Measurements from ENCODE around the gene PRKACG. TPM values are rescaled to one million over a fixed set of nuclear protein-coding genes. Genes with fewer than 3 reads are reported as not detected.

PRKACG gene
- total and polyA plus RNA-seq, 2 of the 8 experiments (the other 6 are each of a cell fraction or from before 2014, with no cell fraction given) = not detected

- Histone ChIP-seq H4K91ac (replicated peaks; ENCODE audit: insufficient read length, low read length) (no peak overlapping the region), H2AFZ (ENCODE audit: low read length) (no peak overlapping the region), H3K79me2 (ENCODE audit: control insufficient read depth in 1 of 2, insufficient read depth in 2 of 2, low read length in 2 of 2) (no peaks in the 10 kb centered on the region), H3K23me2 (ENCODE audit: low read depth, low read length) (no peaks in the 10 kb centered on the region), H3K18ac (ENCODE audit: extremely low read depth, low read length) (no peak overlapping the region), H3K23ac (ENCODE audit: insufficient read length) (no peak overlapping the region), H2AK5ac (ENCODE audit: low read depth, low read length) (no peak overlapping the region), H3K79me1 (ENCODE audit: low read depth, low read length) (no peaks in the 10 kb centered on the region), H3K4me2 (ENCODE audit: insufficient read depth in 1 of 2, low read depth in 2 of 2, low read length in 2 of 2) (no peak overlapping the region), H3K14ac (ENCODE audit: insufficient read length) (no peak overlapping the region), H3K56ac (replicated peaks; ENCODE audit: insufficient read length, low read depth, low read length) (no peak overlapping the region), H3K27me3 (replicated peaks in 1 of 4; ENCODE audit: control insufficient read depth in 3 of 4, extremely low read depth in 1 of 4, insufficient read depth in 3 of 4, low read length in 3 of 4) (no peaks in the 10 kb centered on the region), H3K9ac (replicated peaks in 1 of 4; ENCODE audit: extremely low read depth in 1 of 4, low read depth in 3 of 4, low read length in 3 of 4) (no peak overlapping the region), H3K36me3 (ENCODE audit: control insufficient read depth in 2 of 4, insufficient read depth in 4 of 4, low read length in 3 of 4) (no peaks in the 10 kb centered on the region), H3K4me1 (replicated peaks in 1 of 4; ENCODE audit: control insufficient read depth in 3 of 4, insufficient read depth in 4 of 4, low read length in 3 of 4) (peaks cover 0 to 7% (median 2%) of the 10 kb centered on the region in 4 experiments; a peak in 3 of 7 replicates), H2BK12ac (ENCODE audit: low read depth, low read length) (no peak overlapping the region), H3K27ac (ENCODE audit: low read depth, low read length) (no peak overlapping the region), H3K4me3 (ENCODE audit: extremely low read depth in 1 of 4, insufficient read depth in 2 of 4, low read depth in 3 of 4, low read length in 4 of 4) (no peak overlapping the region), H2BK20ac (ENCODE audit: low read length) (no peak overlapping the region), H3K4ac (replicated peaks; ENCODE audit: insufficient read length, low read depth, low read length) (no peak overlapping the region), H4K20me1 (replicated peaks in 1 of 2; ENCODE audit: control insufficient read depth in 1 of 2, insufficient read depth in 2 of 2, low read length in 2 of 2) (no peaks in the 10 kb centered on the region), H2BK15ac (ENCODE audit: low read length) (no peak overlapping the region), H3K9me3 (ENCODE audit: insufficient read depth in 2 of 2, low read depth in 1 of 2, low read length in 1 of 2) (no peaks in the 10 kb centered on the region), H4K5ac (ENCODE audit: insufficient read length, low read depth, low read length) (no peak overlapping the region), H2BK5ac (ENCODE audit: low read depth, low read length) (no peak overlapping the region), H4K8ac (ENCODE audit: extremely low read depth, insufficient read depth, low read length) (no peak overlapping the region), H2BK120ac (replicated peaks; ENCODE audit: low read depth, low read length) (no peak overlapping the region)
- no peak for FAIRE-seq
- ChIA-PET POLR2A (ENCODE audit: partially characterized antibody) (no interaction called here), CTCF (ENCODE audit: partially characterized antibody) (interaction anchor here (1.1 to 2.0 kb wide), 3 partner anchors 12 to 412 kb away, joined by 3 to 8 read pairs (median 4); no protein-coding TSS in a partner anchor)
- WGBS, 2 experiments (ENCODE audit: extremely low coverage in 1 of 2, insufficient coverage in 1 of 2, insufficient read length in 1 of 2, insufficient replicate concordance in 2 of 2, low coverage in 1 of 2, low lambda C conversion rate in 2 of 2, missing lambda C conversion rate in 1 of 2) = 85% methylated on average over 2 of the region's 3 CpGs; no CpG with 5 or more reads in 1 of the 2 experiments
- TF ChIP-seq RNF2 (IDR thresholded peaks at IDR 0.05; ENCODE audit: borderline replicate concordance, low read depth, low read length, missing control alignments, poor library complexity, severe bottlenecking) = no peak
- no peak for TF ChIP-seq SP1 (IDR thresholded peaks at IDR 0.05; ENCODE audit: low read depth, low read length)
- TF ChIP-seq SAP30 (IDR thresholded peaks at IDR 0.05; ENCODE audit: insufficient read depth, insufficient replicate concordance, low read length) = no peak
- no peak for TF ChIP-seq BACH1 (IDR thresholded peaks at IDR 0.05; ENCODE audit: low read length)
- TF ChIP-seq TAF7 (optimal IDR thresholded peaks at IDR 0.05; ENCODE audit: borderline replicate concordance, low read depth, low read length) = no peak
- no peak for TF ChIP-seq EZH2 (IDR thresholded peaks at IDR 0.05; ENCODE audit: low read depth, low read length, severe bottlenecking)
- TF ChIP-seq RXRA (IDR thresholded peaks at IDR 0.05; ENCODE audit: insufficient read depth, low read depth, low read length) = no peak
- no peak for TF ChIP-seq TEAD4 (IDR thresholded peaks at IDR 0.05; ENCODE audit: low read depth, low read length)
- no peak for TF ChIP-seq GABPA (IDR thresholded peaks at IDR 0.05; ENCODE audit: borderline replicate concordance, insufficient read depth, low read length)
- no peak for TF ChIP-seq CHD1 (IDR thresholded peaks at IDR 0.05; ENCODE audit: low read depth, low read length)
- no peak for DNase-seq (ENCODE audit: low read depth in 1 of 2, low spot score in 2 of 2)
Measured at GRCh38 chr9:68995776-68996175, 18.1 kb downstream of the PRKACG start.

All from H1 (cell line).